HG02884 (cell line): ENCODE data around the gene FSD1.
"Not testable (repeated sequence)": the region's sequence is repeated elsewhere in the genome, so short reads cannot be mapped to it uniquely, and the experiment has no call there.

ENCODE experiments used
- ATAC-seq: cut with Tn5 transposase; IDR thresholded peaks from one replicate; pipeline ENCODE4 v1.9.1; 2021; ENCODE audit warnings: mild to moderate bottlenecking, moderate library complexity; ENCODE audit not compliant: unreplicated experiment

Gene FSD1

DNA sequence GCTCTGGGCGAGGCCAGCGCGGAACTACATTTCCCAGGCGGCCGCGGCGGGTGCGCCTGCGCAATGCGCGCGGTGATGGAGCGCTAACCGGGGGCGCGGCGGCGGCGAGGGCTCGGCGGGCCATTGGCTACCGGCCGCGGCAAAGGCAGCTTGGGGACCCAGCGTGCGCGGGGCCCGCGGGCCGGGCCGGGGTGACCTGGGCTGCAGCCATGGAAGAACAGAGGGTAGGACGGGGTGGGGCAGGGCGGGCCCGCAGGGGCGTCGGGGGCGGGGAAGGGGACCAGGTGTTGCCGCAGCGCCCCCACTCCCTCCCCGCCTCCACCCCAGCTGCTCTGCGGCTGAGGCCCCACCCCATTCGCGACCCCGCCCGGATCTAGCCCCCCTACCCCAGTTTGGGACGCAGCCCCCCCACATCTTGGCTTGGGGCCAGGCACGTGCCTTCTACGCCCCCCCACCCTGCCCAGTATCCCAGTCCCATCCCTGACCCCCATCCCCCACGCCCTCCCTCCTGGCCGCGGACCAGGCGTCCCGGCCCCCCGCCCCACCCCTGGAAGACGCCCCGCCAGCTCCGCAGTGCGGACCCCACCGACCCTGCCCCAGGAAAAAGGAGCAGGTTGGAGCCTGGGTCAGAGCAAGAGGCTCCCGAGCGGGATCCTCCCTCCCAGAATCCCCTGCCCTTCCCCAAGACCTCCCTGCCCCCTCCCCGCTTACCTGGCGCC, at the start of gene FSD1:
TSS of gene FSD1 (plus strand) at position 61 of the 719 bp plus-strand sequence. CDS start at position 210, 149 bp downstream.
- no peak for ATAC-seq

DNA sequence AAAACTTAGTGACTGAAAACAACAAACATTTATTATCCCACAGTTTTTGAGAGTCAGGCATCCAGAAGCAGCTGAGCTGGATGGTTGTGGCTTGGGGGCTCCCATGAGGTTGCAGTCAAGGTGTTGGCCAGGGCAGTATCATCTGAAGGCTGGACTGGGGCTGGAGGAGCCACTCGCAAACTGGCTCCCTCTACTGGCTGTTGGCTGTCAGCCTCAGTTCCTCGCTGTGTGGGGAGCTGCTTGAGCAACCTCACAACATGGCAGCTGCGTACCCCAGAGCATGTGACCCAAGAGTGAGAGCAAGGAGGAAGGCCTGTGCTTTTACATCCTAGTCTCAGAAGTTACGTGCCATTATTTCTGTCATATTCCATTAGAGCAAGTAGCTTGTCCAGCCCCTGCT, 47.8 kb upstream of the FSD1 start:
- ATAC-seq: no peak

DNA sequence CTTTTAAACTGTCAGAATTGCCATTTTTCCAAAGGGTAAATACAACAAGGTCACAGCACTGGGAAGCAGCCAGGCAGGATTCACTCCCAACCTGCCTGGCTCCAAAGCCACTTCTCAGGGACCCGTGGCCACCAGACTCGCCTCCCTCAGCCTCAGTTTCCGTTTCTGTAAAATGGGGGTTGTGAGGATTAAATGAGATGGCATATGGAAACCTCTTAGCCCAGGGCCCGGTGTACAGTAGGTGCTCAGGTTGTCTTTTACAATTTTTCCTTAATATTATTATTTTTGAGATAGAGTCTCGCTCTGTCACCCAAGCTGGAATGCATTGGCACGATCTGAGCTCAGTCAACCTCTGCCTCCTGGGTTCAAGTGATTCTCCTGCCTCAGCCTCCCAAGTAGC, 47.4 kb upstream of the FSD1 start:
- no peak for ATAC-seq

DNA sequence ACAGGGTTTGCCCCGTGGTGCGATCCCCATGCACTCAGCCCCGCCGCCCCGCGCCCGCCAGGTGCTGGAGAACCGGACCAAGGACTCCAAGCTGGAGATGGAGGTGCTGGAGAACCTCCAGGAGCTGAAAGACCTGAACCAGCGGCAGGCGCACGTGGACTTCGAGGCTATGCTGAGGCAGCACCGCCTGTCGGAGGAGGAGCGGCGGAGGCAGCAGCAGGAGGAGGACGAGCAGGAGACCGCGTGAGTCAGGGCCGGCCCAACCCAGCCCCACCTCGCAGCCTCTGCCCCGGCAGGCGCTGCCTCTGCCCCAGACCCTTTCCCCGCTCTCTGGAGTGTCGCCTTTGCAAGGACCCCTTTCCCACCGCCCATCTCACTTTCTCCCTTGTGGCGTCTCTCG, 46.2 kb upstream of the FSD1 start:
- ATAC-seq: no peak

DNA sequence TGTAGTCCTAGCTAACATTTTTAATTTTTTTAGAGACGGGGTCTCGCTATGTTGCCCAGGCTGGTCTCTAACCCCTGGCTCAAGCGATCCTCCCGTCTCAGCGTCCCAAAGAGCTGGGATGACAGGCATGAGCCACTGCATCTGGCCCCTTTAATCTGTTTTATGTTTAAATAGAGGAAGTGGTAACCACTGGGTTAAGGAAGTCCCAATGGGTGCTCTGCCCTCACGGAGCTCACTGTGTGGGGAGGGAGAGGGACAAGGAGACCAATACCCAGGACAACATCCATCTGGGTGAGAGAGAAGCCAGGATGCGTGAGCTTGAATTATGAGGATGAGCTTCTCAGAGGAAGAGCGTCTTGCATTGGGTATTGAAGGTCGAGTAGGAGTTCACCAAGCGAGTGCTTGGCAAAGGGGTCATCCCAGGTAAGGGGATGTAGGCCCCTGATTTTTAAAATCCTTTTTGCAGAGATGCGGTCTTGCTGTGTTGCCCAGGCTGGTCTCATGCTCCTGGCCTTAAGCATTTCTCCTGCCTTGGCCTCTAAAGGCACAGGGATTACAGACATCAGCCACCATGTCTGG, 43.7 kb upstream of the FSD1 start:
- no peak for ATAC-seq

DNA sequence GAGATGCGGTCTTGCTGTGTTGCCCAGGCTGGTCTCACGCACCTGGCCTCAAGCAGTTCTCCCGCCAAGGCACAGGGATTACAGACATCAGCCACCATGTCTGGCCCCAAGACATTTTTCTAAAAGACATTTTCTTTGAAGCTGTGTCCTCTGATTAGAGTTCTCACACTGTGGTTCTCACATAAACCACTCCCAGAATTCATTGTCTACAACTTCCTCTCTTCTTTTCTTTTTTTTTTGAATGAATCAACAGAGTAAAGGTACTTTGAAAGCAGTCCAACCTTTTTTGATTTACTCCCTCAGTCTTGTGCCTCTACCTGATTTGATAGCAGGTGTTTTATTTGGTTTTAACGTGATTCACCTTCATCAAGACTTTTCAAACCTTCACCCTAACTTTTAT, 39.6 kb upstream of the FSD1 start:
- ATAC-seq: no peak

DNA sequence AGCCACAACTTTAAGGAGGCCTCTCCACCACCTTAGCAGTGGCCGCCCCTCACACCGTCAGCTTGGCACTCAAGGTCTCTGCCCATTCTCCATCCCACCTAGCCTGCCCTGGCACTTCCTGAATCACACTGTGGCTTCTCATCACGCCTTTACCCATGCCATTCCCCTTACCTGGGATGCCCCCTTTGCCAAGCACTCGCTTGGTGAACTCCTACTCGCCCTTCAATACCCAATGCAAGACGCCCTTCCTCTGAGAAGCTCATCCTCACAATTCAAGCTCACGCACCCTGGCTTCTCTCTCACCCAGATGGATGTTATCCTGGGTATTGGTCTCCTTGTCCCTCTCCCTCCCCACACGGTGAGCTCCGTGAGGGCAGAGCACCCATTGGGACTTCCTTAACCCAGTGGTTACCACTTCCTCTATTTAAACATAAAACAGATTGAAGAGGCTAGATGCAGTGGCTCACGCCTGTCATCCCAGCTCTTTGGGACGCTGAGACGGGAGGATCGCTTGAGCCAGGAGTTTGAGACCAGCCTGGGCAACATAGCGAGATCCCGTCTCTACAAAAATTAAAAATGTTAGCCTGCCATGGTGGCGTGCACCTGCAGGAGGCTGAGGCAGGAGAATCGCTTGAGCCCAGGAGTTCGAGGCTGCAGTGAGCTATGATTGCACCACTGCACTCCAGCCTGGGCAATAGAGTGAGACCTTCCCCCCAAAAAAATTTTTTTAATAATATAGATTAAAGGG, 38.0 kb upstream of the FSD1 start:
- ATAC-seq: no peak

DNA sequence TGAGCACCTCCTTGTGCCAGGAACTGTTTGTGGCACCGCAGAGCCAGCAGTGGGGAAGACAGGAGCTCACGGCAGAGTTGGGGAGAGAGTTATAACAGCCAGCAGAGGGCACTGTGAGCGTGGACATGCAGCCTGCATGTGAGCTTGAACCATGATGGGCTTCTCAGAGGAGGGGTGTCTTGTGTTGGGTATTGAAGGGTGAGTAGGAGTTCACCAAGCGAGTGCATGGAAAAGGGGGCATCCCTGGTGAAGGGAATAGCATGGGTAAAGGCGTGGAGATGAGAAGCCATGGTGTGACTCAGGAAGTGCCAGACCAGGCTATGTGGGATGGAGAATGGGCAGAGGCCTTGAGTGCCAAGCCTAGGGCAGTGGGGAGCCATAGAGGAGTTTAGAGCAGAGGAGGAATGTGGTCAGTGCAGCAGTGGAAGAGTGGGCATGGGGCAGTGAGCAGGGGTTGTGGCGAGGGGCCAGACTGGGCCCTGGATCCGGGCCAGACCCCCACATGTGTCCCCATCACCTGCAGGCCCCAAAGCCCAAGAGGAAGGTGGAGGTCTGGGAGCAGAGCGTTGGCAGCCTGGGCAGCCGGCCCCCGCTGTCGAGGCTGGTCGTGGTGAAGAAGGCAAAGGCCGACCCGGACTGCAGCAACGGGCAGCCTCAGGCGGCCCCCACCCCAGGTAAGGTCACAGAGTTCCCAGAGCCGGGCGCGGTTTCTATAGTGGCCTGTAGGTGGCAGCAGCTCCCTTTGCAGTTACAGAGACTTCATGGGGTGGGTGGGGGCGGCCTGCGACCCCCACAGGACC, 37.1 kb upstream of the FSD1 start:
- ATAC-seq: no peak

DNA sequence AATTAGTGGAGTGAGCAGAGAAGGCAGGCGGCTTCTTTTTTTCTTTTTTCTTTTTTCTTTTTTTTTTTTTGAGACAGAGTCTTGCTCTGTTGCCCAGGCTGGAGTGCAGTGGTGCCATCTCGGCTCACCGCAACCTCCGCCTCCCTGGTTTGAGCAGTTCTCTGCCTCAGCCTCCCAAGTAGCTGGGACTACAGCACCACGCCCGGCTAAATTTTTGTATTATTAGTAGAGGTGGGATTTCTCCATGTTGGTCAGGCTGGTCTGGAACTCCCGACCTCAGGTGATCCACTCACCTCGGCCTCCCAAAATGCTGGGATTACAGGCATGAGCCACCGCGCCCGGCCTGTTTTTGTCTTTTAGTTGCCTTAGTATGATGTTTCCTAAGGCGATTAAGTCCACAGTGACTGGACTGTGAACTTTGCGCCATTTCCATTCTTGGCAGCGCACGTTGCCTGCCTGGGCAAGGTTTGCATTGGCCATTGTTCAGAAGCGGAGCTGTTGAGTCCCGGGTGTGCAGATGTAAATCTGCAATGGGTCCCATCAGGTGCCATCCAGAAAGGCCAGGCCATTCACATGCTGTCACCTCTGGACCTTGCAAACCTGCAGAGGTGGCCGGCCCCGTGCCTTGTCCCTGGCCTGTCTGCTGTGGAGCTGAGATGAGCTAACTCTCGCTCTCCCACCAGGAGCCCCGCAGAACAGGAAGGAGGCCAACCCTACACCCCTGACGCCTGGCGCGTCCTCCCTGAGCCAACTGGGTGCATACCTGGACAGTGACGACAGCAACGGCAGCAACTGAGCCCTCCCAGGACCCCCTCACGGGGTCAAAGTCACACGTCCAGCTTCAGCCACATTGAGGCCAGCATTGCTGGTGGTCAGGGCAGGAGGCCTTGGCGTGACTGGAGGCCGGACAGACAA, 36.2 kb upstream of the FSD1 start:
- no peak for ATAC-seq

DNA sequence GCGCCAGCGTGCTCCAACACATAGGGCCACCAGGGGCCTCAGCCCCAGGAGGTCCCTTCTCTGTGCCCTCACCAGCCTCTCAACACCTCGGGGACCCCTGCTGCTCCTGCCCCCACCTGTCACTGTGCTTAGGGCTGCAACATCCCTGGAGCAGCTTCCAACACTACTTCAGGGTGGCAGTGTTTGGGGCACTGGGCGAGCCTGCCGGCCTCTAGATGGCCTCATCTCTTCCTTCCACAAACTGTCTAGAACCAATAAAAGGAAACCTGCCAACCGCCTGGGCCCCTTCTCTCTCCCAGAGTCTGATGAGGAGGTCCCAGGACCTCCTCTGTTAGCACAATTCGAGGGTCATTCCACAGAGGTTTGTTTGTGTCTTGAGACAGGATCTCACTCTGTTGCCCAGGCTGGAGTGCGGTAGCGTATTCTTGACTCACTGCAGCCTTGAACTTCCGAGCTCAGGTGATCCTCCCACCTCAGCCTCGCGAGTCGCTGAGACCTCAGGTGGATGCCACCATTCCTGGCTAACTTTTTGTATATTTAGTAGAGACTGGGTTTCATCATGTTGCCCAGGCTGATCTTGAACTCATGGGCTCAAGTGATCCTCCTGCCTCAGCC, 35.5 kb upstream of the FSD1 start:
- no peak for ATAC-seq

DNA sequence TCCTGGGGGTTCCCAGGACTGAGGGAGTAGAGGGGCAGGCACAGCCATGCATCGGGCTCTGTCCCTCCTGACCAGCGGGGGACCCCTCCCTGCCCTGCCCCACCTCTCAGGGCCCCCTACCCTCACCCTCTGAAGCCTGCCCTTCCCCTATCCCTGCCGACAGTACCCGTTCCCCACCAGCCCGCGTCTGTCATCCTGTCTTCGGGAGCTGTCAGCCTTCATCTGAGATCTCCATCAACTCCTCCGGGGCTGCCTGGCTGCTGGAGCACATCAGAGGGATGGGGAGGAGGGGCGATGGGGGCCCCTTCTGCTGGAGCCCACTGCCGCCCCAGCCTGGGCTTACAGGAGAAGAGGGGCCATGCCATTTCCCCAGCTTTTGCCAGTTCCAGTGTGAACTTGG, 31.5 kb upstream of the FSD1 start:
- no peak for ATAC-seq

DNA sequence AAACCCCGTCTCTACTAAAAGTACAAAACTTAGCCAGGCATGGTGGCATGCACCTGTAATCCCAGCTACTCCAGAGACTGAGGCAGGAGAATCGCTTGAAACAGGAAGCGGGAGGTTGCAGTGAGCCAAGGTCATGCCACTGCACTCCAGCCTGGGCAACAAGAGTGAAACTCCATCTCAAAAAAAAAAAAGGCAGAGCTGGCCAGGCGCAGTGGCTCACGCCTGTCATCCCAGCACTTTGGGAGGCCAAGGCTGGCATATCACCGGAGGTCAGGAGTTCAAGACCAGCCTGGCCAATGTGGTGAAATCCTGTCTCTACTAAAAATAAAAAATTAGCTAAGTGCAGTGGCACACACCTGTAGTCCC, 30.1 kb upstream of the FSD1 start:
- not testable (repeated sequence) for ATAC-seq

DNA sequence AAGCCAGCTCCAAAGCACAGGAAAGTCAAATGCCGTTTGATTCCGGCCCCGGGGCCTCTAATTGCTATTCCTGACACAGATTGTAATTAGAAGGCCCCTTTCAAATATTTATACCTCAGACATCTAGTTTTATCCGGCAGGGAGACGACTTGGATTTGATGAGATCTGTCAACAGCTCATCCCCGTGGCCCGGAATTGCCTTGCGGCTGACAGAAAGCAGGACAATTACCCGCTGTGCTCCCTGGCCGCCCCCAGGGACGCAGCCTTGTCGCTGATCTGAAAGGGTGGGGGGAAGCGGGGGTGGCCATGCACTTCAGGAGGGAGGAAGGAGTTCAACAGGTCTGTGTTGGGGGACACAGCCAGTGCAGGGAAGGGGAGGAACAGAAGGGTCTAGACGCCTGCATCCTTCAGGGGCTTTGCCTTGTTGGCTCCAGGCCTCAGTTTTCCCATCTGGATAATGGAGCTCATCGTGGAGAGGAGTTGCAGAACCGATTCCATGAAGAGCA, 27.2 kb upstream of the FSD1 start:
- no peak for ATAC-seq

DNA sequence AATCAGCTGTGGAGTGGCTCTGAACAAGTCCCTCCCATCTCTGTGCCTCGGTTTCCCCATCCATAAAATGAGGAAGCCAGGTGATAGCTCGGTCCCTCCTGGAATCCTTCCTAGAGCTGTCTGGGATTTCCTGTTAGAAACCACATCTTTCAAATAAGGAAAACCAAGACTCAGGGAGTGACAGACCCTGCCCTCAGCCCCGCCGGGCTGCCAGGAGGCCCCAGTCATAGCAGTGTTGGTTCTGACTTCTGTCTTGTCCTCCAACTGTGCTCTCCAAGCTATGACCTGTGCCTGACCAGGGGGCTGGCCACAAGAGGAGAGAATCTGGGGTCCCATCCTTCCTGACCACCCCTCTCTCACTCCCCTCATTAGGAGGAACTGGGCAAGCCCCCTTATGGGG, 26.4 kb upstream of the FSD1 start:
- no peak for ATAC-seq

DNA sequence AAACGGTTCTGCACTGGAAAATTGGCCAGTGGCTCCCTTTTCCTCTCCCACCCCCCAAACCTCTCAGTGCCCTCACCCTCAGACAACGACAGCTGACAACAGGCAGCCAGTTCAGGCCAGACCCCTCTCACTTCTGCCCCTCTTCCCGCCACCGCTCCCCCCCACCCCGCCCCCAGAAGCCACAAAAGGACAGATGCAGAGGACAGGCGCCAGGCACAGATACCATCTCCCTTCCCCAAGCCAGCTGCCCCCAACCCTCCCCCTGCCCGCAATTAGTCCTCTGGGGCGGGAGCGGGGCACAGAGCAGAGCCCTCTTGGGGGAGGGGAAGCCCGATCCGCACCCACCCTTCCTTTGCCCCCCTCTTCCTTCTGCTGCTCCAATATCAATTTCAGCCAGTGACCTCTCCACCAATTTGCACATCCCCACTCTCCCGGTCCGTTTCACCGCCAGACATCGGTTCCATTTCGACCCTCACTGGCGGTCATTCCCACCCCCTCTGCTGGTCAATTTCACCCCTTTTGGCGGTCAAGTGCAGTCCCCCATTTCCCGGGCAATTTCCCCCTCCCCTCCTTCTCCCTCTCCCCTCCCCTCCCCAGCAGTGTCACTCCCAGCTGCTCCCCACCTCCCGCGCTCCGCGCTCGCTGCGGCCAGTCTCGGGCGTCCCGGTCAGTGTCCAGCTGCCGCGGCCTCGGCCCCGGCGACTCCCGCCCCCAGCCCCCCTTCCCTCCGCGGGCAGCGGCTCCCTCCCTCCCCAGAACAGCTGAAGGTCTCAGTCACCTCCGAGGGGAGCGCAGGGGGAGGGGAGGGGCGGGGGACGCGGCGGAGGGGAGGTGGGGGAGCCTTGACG, 25.8 kb upstream of the FSD1 start, which contains the start of gene SHD:
TSS of gene SHD (plus strand) at position 848 of the 848 bp plus-strand sequence. CDS start 798 bp downstream, outside the sequence.
- no peak for ATAC-seq

DNA sequence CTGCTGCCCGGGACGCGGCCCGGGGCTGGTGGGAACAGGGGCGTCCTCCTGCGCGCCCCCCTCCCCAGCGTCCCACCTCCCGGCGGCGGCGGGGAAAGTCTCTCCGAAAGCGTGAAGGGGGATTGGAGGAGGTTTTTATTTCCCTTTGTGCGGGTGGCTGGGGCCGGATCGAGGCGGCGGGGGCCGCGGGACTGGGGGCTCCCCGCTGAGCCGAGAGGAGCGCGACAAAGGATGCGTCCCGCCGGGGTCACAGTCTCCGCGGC, 25.2 kb upstream of the FSD1 start:
- ATAC-seq: no peak

DNA sequence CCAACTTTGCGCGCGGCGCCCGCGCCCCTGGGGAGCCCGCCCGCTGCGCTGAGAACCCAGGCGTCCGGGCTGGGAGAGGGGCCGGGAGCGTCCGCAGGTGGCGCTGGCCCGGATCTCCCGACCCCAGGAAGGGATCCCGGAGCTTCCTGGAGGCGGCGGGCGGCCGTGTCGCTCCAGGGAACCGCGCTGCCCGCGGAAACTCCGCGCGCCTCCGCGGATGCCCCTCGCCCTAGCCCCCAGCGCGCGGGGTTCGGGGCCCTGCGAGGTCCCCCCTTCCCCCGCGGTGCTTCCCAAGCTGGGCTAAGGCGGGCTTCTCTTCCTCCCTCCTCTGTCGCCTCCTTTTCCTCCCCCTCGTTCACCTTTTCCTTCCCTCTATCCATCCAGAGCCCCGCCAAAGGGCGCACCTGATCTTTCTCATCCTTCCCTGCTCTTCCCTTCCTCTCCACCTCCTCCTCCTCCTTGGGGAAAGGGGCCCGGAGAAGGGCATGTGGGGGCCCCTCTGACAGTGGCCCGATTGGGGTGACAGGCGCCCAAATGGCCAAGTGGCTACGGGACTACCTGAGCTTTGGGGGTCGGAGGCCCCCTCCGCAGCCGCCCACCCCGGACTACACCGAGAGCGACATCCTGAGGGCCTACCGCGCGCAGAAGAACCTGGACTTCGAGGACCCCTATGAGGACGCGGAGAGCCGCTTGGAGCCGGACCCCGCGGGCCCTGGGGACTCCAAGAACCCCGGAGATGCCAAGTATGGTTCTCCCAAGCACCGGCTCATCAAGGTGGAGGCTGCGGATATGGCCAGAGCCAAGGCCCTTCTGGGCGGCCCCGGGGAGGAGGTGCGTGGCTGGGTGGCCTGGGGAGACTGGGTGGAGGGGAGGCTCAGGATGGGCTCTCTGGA, 24.6 kb upstream of the FSD1 start:
- ATAC-seq: no peak
